ENCODE results near the gene TGM6.

The TGM6 gene

GRCh38 chr20:2465100-2465499 is 84.4 kb downstream of the TGM6 start:
- Mint-ChIP-seq H3K4me1 (peaks cover 44% of the 10 kb centered on the region), H3K36me3 (ENCODE audit: low read depth) (peaks cover 93% of the 10 kb centered on the region), H3K4me3 (no peak overlapping the region), H3K9me3 (no peaks in the 10 kb centered on the region), H3K27me3 (no peaks in the 10 kb centered on the region), H3K27ac (no peak overlapping the region)
- no peak for ATAC-seq
- no peak for DNase-seq

- H3K36me3 Mint-ChIP-seq (ENCODE audit: low read depth) = peaks cover 77% of the 10 kb centered on the region
- peaks cover 60% of the 10 kb centered on the region for H3K4me1 Mint-ChIP-seq
- H3K27me3 Mint-ChIP-seq = no peaks in the 10 kb centered on the region
- H3K4me3 Mint-ChIP-seq = peak overlapping the region; percentile 98
- ATAC-seq (no peak), DNase-seq (no peak)
- H3K9me3 Mint-ChIP-seq = no peaks in the 10 kb centered on the region
- peak overlapping the region; percentile 100 for H3K27ac Mint-ChIP-seq
These were observed 86.7 kb downstream of the TGM6 start for GRCh38 chr20:2467412-2467811.

- H3K36me3 Mint-ChIP-seq (ENCODE audit: low read depth) = peaks cover 63% of the 10 kb centered on the region
- no peaks in the 10 kb centered on the region for H3K9me3 Mint-ChIP-seq
- H3K27me3 Mint-ChIP-seq = no peaks in the 10 kb centered on the region
- peak overlapping the region; percentile 100 for H3K27ac Mint-ChIP-seq
- no peak for DNase-seq
- H3K4me1 Mint-ChIP-seq = peaks cover 62% of the 10 kb centered on the region
- peak overlapping the region; percentile 98 for H3K4me3 Mint-ChIP-seq
- ATAC-seq = no peak
These were observed 88.1 kb downstream of the TGM6 start for GRCh38 chr20:2468581-2469407.

- ATAC-seq (peak; percentile 58), DNase-seq (peak; percentile 59)
- Mint-ChIP-seq H3K36me3 (ENCODE audit: low read depth) (peaks cover 51% of the 10 kb centered on the region), H3K9me3 (no peaks in the 10 kb centered on the region), H3K4me1 (peaks cover 66% of the 10 kb centered on the region), H3K4me3 (peak overlapping the region; percentile 98), H3K27me3 (no peaks in the 10 kb centered on the region), H3K27ac (peak overlapping the region; percentile 100)
These were observed 89.3 kb downstream of the TGM6 start for GRCh38 chr20:2469991-2470422.

- peak within 1 kb of the TSS; percentile 100 for H3K27ac Mint-ChIP-seq
- H3K4me1 Mint-ChIP-seq = peaks cover 62% of the 10 kb centered on the region
- peak; percentile 95 for DNase-seq
- no peaks in the 10 kb centered on the region for H3K9me3 Mint-ChIP-seq
- ATAC-seq = peak; percentile 96
- H3K36me3 Mint-ChIP-seq (ENCODE audit: low read depth) = peaks cover 49% of the 10 kb centered on the region
- no peaks in the 10 kb centered on the region for H3K27me3 Mint-ChIP-seq
- H3K4me3 Mint-ChIP-seq = peak within 1 kb of the TSS; percentile 98
These were observed 89.9 kb downstream of the TGM6 start, which contains the start of gene SNRPB for GRCh38 chr20:2470423-2471193. Gene SNRPB, minus strand, starts transcription at chr20:2470789. Its CDS starts 99 bp downstream, at chr20:2470690.

- no peaks in the 10 kb centered on the region for H3K27me3 Mint-ChIP-seq
- H3K27ac Mint-ChIP-seq = no peak overlapping the region
- ATAC-seq (no peak), DNase-seq (no peak)
- H3K36me3 Mint-ChIP-seq (ENCODE audit: low read depth) = peaks cover 30% of the 10 kb centered on the region
- no peak overlapping the region for H3K4me3 Mint-ChIP-seq
- H3K4me1 Mint-ChIP-seq = peaks cover 37% of the 10 kb centered on the region
- H3K9me3 Mint-ChIP-seq = no peaks in the 10 kb centered on the region
These were observed 92.8 kb downstream of the TGM6 start for GRCh38 chr20:2473516-2473915.

GRCh38 chr20:2475850-2476741 is 95.4 kb downstream of the TGM6 start:
- Mint-ChIP-seq H3K36me3 (ENCODE audit: low read depth) (peaks cover 26% of the 10 kb centered on the region), H3K9me3 (peaks cover 3% of the 10 kb centered on the region), H3K4me3 (no peak overlapping the region), H3K27me3 (no peaks in the 10 kb centered on the region), H3K27ac (no peak overlapping the region), H3K4me1 (peaks cover 19% of the 10 kb centered on the region)
- DNase-seq (no peak), ATAC-seq (no peak)

GRCh38 chr20:2476742-2477615 is 96.3 kb downstream of the TGM6 start:
- H3K4me3 Mint-ChIP-seq = no peak overlapping the region
- no peak overlapping the region for H3K27ac Mint-ChIP-seq
- H3K4me1 Mint-ChIP-seq = peaks cover 12% of the 10 kb centered on the region
- no peak for DNase-seq
- H3K9me3 Mint-ChIP-seq = peaks cover 5% of the 10 kb centered on the region
- H3K36me3 Mint-ChIP-seq (ENCODE audit: low read depth) = peaks cover 34% of the 10 kb centered on the region
- no peak for ATAC-seq
- H3K27me3 Mint-ChIP-seq = no peaks in the 10 kb centered on the region

- peaks cover 5% of the 10 kb centered on the region for H3K9me3 Mint-ChIP-seq
- no peaks in the 10 kb centered on the region for H3K4me1 Mint-ChIP-seq
- no peaks in the 10 kb centered on the region for H3K27me3 Mint-ChIP-seq
- no peak overlapping the region for H3K27ac Mint-ChIP-seq
- no peak overlapping the region for H3K4me3 Mint-ChIP-seq
- H3K36me3 Mint-ChIP-seq (ENCODE audit: low read depth) = peaks cover 51% of the 10 kb centered on the region
- no peak for DNase-seq
- no peak for ATAC-seq
These were observed 99.7 kb downstream of the TGM6 start for GRCh38 chr20:2480381-2480780.

Data from activated naive CD8-positive, alpha-beta T cell treated with anti-CD3 and anti-CD28 coated beads, Interleukin-2, amount 50 U/mL, for 24 hours (primary cell).